HEK293T (cell line): ENCODE measurements around the gene DCAF11.

Experiments used
- CTCF ChIA-PET: fragments of 350-600 bp; formaldehyde crosslinking; extraction: SDS; loops from one replicate; lab custom pipeline; 2021; ENCODE audit warnings: antibody characterized with exemption, inconsistent platforms; lab: Yijun Ruan, JAX
- POLR2A ChIA-PET: fragments of 350-600 bp; formaldehyde crosslinking; extraction: SDS; loops from one replicate; lab custom pipeline; 2020; ENCODE audit warnings: antibody characterized with exemption, inconsistent platforms; lab: Yijun Ruan, JAX
- DNase-seq: peaks from one replicate; pipeline ENCODE4 v3.0.0; 2012; ENCODE audit warnings: mixed read lengths; ENCODE audit errors: extremely low spot score
- ARNT ChIP-seq: fragments of 450-650 bp; IDR thresholded peaks from 2 replicates; pipeline ENCODE4 v1.6.1; 2017; ENCODE audit warnings: mild to moderate bottlenecking
- BHLHE40 ChIP-seq: fragments of 450-650 bp; IDR thresholded peaks from 2 replicates; pipeline ENCODE4 v1.6.1; 2016; ENCODE audit warnings: mild to moderate bottlenecking, moderate library complexity, borderline replicate concordance
- CTBP1 ChIP-seq: fragments of 450-650 bp; IDR thresholded peaks from 2 replicates; pipeline ENCODE4 v1.6.1; 2016; ENCODE audit warnings: borderline replicate concordance
- ELF4 ChIP-seq: fragments of 450-650 bp; IDR thresholded peaks from 2 replicates; pipeline ENCODE4 v1.6.1; 2017; ENCODE audit warnings: antibody characterized with exemption
- FOXA1 ChIP-seq: fragments of 450-650 bp; IDR thresholded peaks from 2 replicates; pipeline ENCODE4 v1.6.1; 2016; ENCODE audit warnings: mild to moderate bottlenecking
- FOXK2 ChIP-seq: fragments of 450-650 bp; IDR thresholded peaks from 2 replicates; pipeline ENCODE4 v1.6.1; 2016; ENCODE audit warnings: mild to moderate bottlenecking
- FOXM1 ChIP-seq: fragments of 450-650 bp; IDR thresholded peaks from 2 replicates; pipeline ENCODE4 v1.6.1; 2017; ENCODE audit warnings: mild to moderate bottlenecking, borderline replicate concordance
- HDGF ChIP-seq: fragments of 450-650 bp; IDR thresholded peaks from 2 replicates; pipeline ENCODE4 v1.6.1; 2017; ENCODE audit warnings: antibody characterized with exemption, borderline replicate concordance
- L3MBTL2 ChIP-seq: fragments of 450-650 bp; conservative IDR thresholded peaks from 2 replicates; pipeline ENCODE4 v1.6.1; 2016; ENCODE audit warnings: mild to moderate bottlenecking
- LEF1 ChIP-seq: fragments of 450-650 bp; IDR thresholded peaks from 2 replicates; pipeline ENCODE4 v1.6.1; 2017; ENCODE audit warnings: mild to moderate bottlenecking, borderline replicate concordance
- NFRKB ChIP-seq: fragments of 450-650 bp; IDR thresholded peaks from 2 replicates; pipeline ENCODE4 v1.6.1; 2016; ENCODE audit warnings: mild to moderate bottlenecking, moderate library complexity
- SP1 ChIP-seq: fragments of 450-650 bp; IDR thresholded peaks from 2 replicates; pipeline ENCODE4 v1.6.1; 2017
- SUZ12 ChIP-seq: fragments of 450-650 bp; IDR thresholded peaks from 2 replicates; pipeline ENCODE4 v1.6.1; 2016; ENCODE audit warnings: mild to moderate bottlenecking
- TARDBP ChIP-seq: fragments of 450-650 bp; IDR thresholded peaks from 2 replicates; pipeline ENCODE4 v1.6.1; 2016
- ZNF384 ChIP-seq: fragments of 450-650 bp; IDR thresholded peaks from 2 replicates; pipeline ENCODE4 v1.6.1; 2016
- TF ChIP-seq, protein P1 (sequence below): fragments of 450-650 bp; IDR thresholded peaks from 2 replicates; pipeline ENCODE4 v1.6.1; 2016

The DCAF11 gene

DNA sequence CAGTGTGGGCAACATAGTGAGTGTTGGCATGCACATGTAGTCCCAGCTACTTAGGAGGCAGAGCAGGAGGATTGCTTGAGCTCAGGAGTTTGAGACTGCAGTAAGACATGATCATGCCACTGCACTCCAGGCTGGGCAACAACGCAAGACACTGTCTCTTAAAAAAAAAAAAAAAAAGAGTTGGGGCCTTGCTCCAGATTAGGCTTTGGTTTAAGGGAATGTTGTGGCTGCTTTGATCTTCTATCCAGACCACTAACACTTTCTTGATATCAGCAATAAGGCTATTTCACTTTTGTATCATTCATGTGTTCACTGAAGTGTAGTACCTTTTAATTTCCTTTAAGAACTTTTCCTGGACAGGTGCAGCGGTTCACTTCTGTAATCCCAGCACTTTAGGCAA lies 13.1 kb downstream of the DCAF11 start:
- DNase-seq, result no peak
- CTCF ChIA-PET, result no interaction called here
- TF ChIP-seq ELF4, result no peak
- TF ChIP-seq FOXK2, result no peak
- no peak for TF ChIP-seq SUZ12
- TF ChIP-seq HDGF, result no peak
- TF ChIP-seq L3MBTL2, result no peak
- no peak for TF ChIP-seq ARNT
- TF ChIP-seq ZNF384, result no peak
- TF ChIP-seq CTBP1, result no peak
- no peak for TF ChIP-seq BHLHE40
- POLR2A ChIA-PET, result interaction anchor here (1.0 to 2.7 kb wide), 3 partner anchors 9 to 20 kb away, joined by 4 to 24 read pairs (median 7); partner anchors contain the start of genes EMC9, PSME1 and RNF31

DNA sequence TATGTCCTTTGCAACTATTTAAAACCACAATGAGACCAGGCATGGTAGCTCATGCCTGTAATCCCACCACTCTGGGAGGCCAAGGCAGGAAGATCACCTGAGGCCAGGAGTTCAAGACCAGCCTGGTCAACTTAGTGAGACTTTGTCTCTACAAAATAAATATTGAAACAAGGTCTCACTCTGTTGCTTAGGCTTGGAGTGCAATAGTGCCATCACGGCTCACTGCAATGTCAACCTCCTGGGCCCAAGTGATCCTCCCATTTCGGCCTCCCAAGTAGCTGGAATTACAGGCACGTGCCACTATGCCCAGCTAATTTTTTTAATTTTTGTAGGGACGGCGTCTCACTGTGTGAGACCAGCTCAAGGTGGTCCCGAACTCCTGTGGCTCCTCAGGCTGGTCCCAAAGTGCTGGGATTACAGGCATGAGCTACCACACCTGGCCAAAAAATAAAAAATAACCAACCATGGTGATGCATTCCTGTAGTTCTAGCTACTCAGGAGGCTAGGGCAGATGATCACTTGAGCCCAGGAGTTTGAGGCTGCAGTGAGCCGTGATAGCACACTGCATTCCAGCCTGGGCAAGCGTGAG lies 14.9 kb downstream of the DCAF11 start:
- ChIA-PET POLR2A (interaction anchor here (0.7 to 2.2 kb wide), 2 partner anchors 9 to 12 kb away, joined by 3 to 6 read pairs; partner anchors contain the start of gene EMC9), CTCF (no interaction called here)
- DNase-seq, result no peak
- TF ChIP-seq HDGF (no peak), L3MBTL2 (no peak), ZNF384 (no peak), TARDBP (no peak), FOXM1 (no peak), FOXK2 (no peak), NFRKB (no peak)

DNA sequence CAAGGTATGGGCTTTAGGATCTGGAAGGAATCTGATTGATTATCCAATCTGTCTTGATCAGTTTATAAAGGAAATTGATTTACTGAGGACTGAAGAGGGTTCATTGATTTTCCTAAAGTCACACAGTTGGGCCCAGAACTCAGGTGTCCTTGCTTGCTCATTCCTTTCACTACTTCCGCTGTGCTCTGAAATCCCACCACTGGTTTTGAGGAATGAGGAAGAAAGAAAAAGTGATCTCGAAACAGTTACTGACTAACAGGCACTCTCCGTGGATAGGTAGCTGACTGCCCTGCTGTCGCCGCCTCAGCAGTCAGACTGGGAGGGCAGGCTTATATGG lies 15.8 kb downstream of the DCAF11 start, which contains the start of gene FITM1:
Gene FITM1, plus strand, starts transcription at position 280 of the 337 bp plus-strand sequence. CDS start 905 bp downstream, outside the sequence.
- no peak for TF ChIP-seq CTBP1
- TF ChIP-seq FOXA1, result no peak
- TF ChIP-seq NFRKB, result no peak
- TF ChIP-seq SUZ12, result no peak
- no peak for TF ChIP-seq ZNF384
- no peak for TF ChIP-seq BHLHE40
- TF ChIP-seq LEF1, result no peak
- no peak for TF ChIP-seq ARNT
- CTCF ChIA-PET, result no interaction called here
- DNase-seq, result no peak
- POLR2A ChIA-PET, result interaction anchor here (1.3 to 2.2 kb wide), 2 partner anchors 11 to 37 kb away, joined by 3 to 6 read pairs; partner anchors contain the start of genes EMC9 and PCK2

DNA sequence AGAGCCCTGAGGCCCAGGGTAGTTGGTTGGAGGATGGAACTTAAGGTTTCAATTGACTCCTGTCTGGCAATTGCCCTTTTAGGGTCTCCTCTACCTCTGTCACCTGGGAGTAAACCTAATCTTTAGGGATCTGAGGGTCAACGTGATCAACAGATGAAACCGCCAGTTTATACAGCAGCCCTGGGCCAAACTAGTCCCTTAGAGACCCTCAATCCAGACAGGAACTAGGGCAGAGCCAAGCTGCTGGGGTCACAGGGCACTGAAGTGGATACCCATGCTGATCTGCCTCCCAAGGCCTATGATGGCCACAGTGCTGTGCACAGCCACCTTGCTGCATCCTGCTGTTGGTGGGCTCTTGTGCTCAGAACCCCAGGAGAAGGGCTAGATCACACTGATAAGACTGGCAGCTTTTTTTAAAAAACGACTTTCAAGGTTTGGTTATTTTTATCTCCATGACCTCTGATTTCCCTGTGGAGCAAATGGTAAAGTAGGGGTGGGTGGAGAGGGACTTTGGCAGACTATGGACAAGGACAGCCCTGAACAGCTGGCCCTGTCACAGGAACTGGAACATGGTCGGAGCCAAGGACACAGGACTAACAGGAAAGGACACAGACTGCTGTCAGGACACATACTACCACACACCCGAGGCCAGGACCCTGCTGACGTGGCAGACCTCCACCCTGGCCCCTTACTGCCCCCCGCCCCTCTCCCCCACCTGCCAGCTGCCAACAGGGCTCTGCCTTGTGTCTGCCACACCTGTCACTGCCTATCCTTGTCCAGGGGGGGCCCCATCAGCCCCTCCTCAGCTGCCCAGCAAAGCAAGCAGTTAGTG lies 16.4 kb downstream of the DCAF11 start:
- POLR2A ChIA-PET, result interaction anchor here (1.3 to 4.2 kb wide), 3 partner anchors 10 to 37 kb away, joined by 3 to 22 read pairs (median 6); partner anchors contain the start of genes DCAF11, EMC9, NRL and PCK2
- CTCF ChIA-PET, result no interaction called here
- DNase-seq, result no peak
- no peak for TF ChIP-seq ZNF384
- no peak for TF ChIP-seq LEF1
- TF ChIP-seq ELF4, result no peak
- TF ChIP-seq, protein P1, sequence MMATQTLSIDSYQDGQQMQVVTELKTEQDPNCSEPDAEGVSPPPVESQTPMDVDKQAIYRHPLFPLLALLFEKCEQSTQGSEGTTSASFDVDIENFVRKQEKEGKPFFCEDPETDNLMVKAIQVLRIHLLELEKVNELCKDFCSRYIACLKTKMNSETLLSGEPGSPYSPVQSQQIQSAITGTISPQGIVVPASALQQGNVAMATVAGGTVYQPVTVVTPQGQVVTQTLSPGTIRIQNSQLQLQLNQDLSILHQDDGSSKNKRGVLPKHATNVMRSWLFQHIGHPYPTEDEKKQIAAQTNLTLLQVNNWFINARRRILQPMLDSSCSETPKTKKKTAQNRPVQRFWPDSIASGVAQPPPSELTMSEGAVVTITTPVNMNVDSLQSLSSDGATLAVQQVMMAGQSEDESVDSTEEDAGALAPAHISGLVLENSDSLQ, result no peak
- TF ChIP-seq NFRKB, result no peak
- TF ChIP-seq SUZ12, result no peak
- no peak for TF ChIP-seq HDGF
- TF ChIP-seq FOXM1, result no peak

DNA sequence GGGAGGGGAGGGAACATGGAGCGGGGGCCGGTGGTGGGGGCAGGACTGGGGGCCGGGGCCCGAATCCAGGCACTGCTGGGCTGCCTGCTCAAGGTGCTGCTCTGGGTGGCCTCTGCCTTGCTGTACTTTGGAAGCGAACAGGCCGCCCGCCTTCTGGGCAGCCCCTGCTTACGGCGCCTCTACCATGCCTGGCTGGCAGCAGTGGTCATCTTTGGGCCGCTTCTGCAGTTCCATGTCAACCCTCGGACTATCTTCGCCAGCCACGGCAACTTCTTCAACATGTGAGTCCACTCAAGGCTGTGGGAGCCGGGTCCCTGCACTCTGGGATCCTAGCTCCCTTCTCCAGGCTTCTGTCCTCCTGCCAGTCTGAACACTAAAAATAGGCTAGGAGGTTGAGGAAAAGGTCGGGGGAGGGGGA lies 17.0 kb downstream of the DCAF11 start:
- CTCF ChIA-PET, result no interaction called here
- TF ChIP-seq HDGF (no peak), LEF1 (no peak), TARDBP (no peak), NFRKB (no peak), FOXA1 (no peak), SP1 (no peak), ZNF384 (no peak), SUZ12 (no peak), FOXM1 (no peak), FOXK2 (no peak), BHLHE40 (no peak), L3MBTL2 (no peak), ARNT (no peak), CTBP1 (no peak), ELF4 (no peak)
- TF ChIP-seq, protein P1, result no peak
- DNase-seq, result no peak
- POLR2A ChIA-PET, result interaction anchor here (1.3 to 4.2 kb wide), 2 partner anchors 17 to 38 kb away, joined by 3 to 22 read pairs; partner anchors contain the start of genes DCAF11, NRL and PCK2

DNA sequence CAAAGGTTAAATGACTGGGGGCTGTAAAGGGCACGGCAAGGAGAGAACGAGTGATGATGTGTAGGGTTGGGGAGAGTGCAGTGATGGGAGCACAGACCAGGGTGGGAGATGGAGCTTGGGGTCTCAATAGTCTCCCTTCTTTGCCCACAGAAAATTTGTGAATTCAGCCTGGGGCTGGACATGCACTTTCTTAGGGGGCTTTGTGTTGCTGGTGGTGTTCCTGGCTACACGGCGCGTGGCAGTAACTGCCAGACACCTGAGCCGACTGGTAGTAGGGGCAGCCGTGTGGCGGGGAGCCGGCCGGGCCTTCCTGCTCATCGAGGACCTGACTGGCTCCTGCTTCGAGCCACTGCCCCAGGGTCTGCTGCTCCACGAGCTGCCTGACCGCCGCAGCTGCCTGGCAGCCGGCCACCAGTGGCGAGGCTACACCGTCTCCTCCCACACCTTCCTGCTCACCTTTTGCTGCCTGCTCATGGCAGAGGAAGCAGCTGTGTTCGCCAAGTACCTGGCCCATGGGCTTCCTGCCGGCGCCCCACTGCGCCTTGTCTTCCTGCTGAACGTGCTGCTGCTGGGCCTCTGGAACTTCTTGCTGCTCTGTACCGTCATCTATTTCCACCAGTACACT lies 17.6 kb downstream of the DCAF11 start:
- TF ChIP-seq FOXK2 (no peak), LEF1 (no peak), FOXM1 (no peak), NFRKB (no peak), TARDBP (no peak), L3MBTL2 (no peak), CTBP1 (no peak), HDGF (no peak), SUZ12 (no peak), ARNT (no peak), ZNF384 (no peak), FOXA1 (no peak), ELF4 (no peak), SP1 (no peak), BHLHE40 (no peak)
- TF ChIP-seq, protein P1, result no peak
- POLR2A ChIA-PET, result interaction anchor here (4.2 kb wide), 1 partner anchor 18 kb away, joined by 22 read pairs; the partner anchor contains the start of genes DCAF11 and NRL
- DNase-seq, result no peak
- CTCF ChIA-PET, result no interaction called here
